DOHH2 (cell line): Measurements from ENCODE around the gene TMEM258.

Experiments used
- H3F3A ChIP-seq: fragments of 200-600 bp; sonication (generic), shearing (Covaris generic); 2 replicates; pipeline ENCODE4 v1.6.0; 2016; ENCODE audit warnings: antibody characterized with exemption, mild to moderate bottlenecking; ENCODE audit not compliant: control insufficient read depth, insufficient read depth
- H3K27ac ChIP-seq: fragments of 200-600 bp; sonication (generic); 2 replicates; pipeline ENCODE4 v1.5.1; 2014; ENCODE audit warnings: low read depth, mild to moderate bottlenecking, low read length, moderate library complexity
- H3K27me3 ChIP-seq: fragments of 200-600 bp; sonication (generic); 2 replicates; pipeline ENCODE4 v1.6.1; 2014; ENCODE audit warnings: mild to moderate bottlenecking, low read length, mixed read lengths; ENCODE audit not compliant: control insufficient read depth
- H3K36me3 ChIP-seq: fragments of 200-600 bp; sonication (generic); 2 replicates; pipeline ENCODE4 v1.6.1; 2014; ENCODE audit warnings: mild to moderate bottlenecking, low read length, moderate library complexity, mixed read lengths; ENCODE audit not compliant: control insufficient read depth
- H3K4me1 ChIP-seq: fragments of 200-600 bp; sonication (generic); 2 replicates; pipeline ENCODE4 v1.6.1; 2014; ENCODE audit warnings: mild to moderate bottlenecking, low read length, mixed read lengths; ENCODE audit not compliant: control insufficient read depth
- H3K4me2 ChIP-seq: fragments of 200-600 bp; sonication (generic); 2 replicates; pipeline ENCODE4 v1.6.0; 2014; ENCODE audit warnings: mild to moderate bottlenecking, low read length, moderate library complexity
- H3K4me3 ChIP-seq: fragments of 200-600 bp; sonication (generic); 2 replicates; pipeline ENCODE4 v1.5.1; 2014; ENCODE audit warnings: mild to moderate bottlenecking, low read length, mixed read lengths
- H3K79me2 ChIP-seq: fragments of 200-600 bp; sonication (generic); 2 replicates; pipeline ENCODE4 v1.6.1; 2014; ENCODE audit warnings: mild to moderate bottlenecking, low read length, mixed read lengths; ENCODE audit not compliant: control insufficient read depth
- H3K9me2 ChIP-seq: fragments of 200-600 bp; sonication (generic); replicated peaks from 2 replicates; pipeline ENCODE4 v1.6.1; 2014; ENCODE audit warnings: mild to moderate bottlenecking, low read length, mixed read lengths; ENCODE audit not compliant: control insufficient read depth
- H3K9me3 ChIP-seq: fragments of 200-600 bp; sonication (generic); 2 replicates; pipeline ENCODE4 v1.6.1; 2014; ENCODE audit warnings: antibody characterized with exemption, low read length, mixed read lengths; ENCODE audit not compliant: control insufficient read depth, insufficient read depth
- H4K20me1 ChIP-seq: fragments of 200-600 bp; sonication (generic); 2 replicates; pipeline ENCODE4 v1.6.0; 2014; ENCODE audit warnings: low read depth, mild to moderate bottlenecking, antibody characterized with exemption, low read length, moderate library complexity; ENCODE audit not compliant: control insufficient read depth, insufficient read depth
- CTCF ChIP-seq: fragments of 200-600 bp; sonication (generic); IDR thresholded peaks from one replicate; pipeline ENCODE4 v1.5.1; 2014; ENCODE audit warnings: antibody characterized with exemption, mild to moderate bottlenecking, low read depth, low read length; ENCODE audit not compliant: poor library complexity, severe bottlenecking
- EZH2phosphoT487 ChIP-seq: fragments of 200-600 bp; sonication (generic); IDR thresholded peaks from 2 replicates; pipeline ENCODE4 v1.6.1; 2017; ENCODE audit warnings: borderline replicate concordance, mild to moderate bottlenecking, antibody characterized with exemption, low read length, moderate library complexity, mixed read lengths

The TMEM258 gene

GRCh38 chr11:61777234-61778090, 14.9 kb downstream of the TMEM258 start:
- Histone ChIP-seq H3K36me3 (no peaks in the 10 kb centered on the region), H3K4me2 (peak overlapping the region; percentile 70), H3K4me3 (peak overlapping the region; percentile 51), H4K20me1 (no peaks in the 10 kb centered on the region), H3K9me2 (no peaks in the 10 kb centered on the region), H3K4me1 (peaks cover 17% of the 10 kb centered on the region), H3K27ac (no peak overlapping the region), H3K9me3 (no peaks in the 10 kb centered on the region), H3F3A (no peaks in the 10 kb centered on the region), H3K79me2 (no peaks in the 10 kb centered on the region), H3K27me3 (peaks cover 11% of the 10 kb centered on the region)
- TF ChIP-seq CTCF = no peak
- TF ChIP-seq EZH2phosphoT487 = no peak

- Histone ChIP-seq H3K36me3 (no peaks in the 10 kb centered on the region), H3K9me3 (no peaks in the 10 kb centered on the region), H3K27ac (no peak overlapping the region), H3K27me3 (peaks cover 11% of the 10 kb centered on the region), H3K9me2 (no peaks in the 10 kb centered on the region), H3K79me2 (no peaks in the 10 kb centered on the region), H3F3A (no peaks in the 10 kb centered on the region), H3K4me1 (peaks cover 22% of the 10 kb centered on the region), H3K4me2 (peak overlapping the region; percentile 70; the same call in 1 of the 2 replicates), H3K4me3 (no peak overlapping the region), H4K20me1 (no peaks in the 10 kb centered on the region)
- TF ChIP-seq CTCF = peak; percentile 91
- TF ChIP-seq EZH2phosphoT487 = no peak
Measured at GRCh38 chr11:61776561-61777075, 15.8 kb downstream of the TMEM258 start.

GRCh38 chr11:61775606-61776554, 16.5 kb downstream of the TMEM258 start:
- Histone ChIP-seq H3K4me3 (no peak overlapping the region), H3K79me2 (no peaks in the 10 kb centered on the region), H3K9me2 (no peaks in the 10 kb centered on the region), H4K20me1 (no peaks in the 10 kb centered on the region), H3K4me2 (no peak overlapping the region), H3F3A (no peaks in the 10 kb centered on the region), H3K27ac (no peak overlapping the region), H3K36me3 (no peaks in the 10 kb centered on the region), H3K4me1 (peaks cover 22% of the 10 kb centered on the region), H3K27me3 (peaks cover 11% of the 10 kb centered on the region), H3K9me3 (no peaks in the 10 kb centered on the region)
- TF ChIP-seq EZH2phosphoT487 (no peak), CTCF (no peak)
